EH (cell line): ENCODE measurements around the gene SSH3.

Source experiments
- DNase-seq: peaks from one replicate; pipeline ENCODE4 v3.0.0-alpha.2; 2015; ENCODE audit warnings: low read depth

Gene SSH3, protein sequence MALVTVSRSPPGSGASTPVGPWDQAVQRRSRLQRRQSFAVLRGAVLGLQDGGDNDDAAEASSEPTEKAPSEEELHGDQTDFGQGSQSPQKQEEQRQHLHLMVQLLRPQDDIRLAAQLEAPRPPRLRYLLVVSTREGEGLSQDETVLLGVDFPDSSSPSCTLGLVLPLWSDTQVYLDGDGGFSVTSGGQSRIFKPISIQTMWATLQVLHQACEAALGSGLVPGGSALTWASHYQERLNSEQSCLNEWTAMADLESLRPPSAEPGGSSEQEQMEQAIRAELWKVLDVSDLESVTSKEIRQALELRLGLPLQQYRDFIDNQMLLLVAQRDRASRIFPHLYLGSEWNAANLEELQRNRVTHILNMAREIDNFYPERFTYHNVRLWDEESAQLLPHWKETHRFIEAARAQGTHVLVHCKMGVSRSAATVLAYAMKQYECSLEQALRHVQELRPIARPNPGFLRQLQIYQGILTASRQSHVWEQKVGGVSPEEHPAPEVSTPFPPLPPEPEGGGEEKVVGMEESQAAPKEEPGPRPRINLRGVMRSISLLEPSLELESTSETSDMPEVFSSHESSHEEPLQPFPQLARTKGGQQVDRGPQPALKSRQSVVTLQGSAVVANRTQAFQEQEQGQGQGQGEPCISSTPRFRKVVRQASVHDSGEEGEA

DNA sequence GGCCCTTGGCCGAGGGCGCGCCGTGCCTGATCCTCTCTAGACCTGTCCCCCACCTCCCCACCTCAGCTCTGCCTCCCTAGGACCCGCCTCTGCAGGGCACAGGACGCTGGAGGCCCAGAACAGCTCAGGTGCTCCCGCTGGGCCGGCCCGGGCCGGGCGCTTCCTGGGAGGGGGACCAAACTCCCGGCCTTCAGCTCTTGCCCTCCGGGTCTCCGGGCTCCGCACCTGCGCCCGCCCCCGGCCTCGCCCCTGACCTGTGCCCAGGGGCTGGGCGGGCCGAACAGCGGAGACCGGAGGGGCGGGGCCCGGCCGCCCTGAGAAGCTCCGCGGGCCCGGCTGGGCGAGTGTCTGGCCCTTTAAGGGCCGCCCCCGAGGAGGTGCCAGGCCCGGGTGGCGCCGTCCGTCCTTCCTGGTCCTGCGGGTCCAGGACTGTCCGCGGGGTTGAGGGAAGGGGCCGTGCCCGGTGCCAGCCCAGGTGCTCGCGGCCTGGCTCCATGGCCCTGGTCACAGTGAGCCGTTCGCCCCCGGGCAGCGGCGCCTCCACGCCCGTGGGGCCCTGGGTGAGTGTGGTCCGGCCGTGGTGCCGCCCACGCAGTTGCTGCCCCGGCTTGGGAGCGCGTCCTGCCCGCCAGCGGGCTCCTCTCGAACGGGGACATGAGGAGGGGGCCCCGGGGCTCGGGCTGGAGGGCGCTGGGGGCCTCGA, at the start of gene SSH3:
SSH3 (plus strand) TSS at position 399 of the 703 bp plus-strand sequence; CDS start at position 495, 96 bp downstream.
- DNase-seq: peak; percentile 72

DNA sequence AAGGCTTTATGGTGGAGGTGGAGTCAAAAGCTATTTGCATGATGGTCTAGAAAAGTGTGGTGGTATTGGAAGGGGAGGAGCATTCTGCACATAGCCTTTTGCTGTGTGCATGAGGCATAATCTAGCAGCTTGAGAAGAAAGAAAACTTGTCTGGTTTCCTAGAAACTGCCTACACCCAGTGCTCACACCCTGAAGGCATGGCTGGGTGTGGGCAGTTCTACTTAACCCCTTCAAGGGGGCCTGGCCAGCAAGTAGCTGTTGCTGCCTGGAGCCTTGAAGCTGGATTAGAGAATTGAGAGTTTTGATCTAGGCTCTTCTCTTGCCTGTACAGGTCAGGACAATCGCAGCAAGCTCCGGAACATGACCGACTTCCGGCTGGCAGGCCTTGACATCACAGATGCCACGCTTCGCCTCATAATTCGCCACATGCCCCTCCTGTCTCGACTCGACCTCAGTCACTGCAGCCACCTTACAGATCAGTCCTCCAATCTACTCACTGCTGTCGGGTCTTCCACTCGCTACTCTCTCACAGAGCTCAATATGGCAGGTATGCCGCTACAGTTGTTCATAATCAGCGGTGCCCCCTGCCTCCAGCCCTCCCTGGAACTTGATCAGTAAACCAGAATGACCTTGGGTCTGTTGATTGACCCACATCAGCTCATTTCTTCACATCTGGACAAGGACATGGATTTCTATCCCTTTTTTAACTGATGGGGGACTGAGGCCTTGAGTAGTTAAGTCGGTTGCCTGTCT, 49.3 kb upstream of the SSH3 start:
- DNase-seq: no peak

DNA sequence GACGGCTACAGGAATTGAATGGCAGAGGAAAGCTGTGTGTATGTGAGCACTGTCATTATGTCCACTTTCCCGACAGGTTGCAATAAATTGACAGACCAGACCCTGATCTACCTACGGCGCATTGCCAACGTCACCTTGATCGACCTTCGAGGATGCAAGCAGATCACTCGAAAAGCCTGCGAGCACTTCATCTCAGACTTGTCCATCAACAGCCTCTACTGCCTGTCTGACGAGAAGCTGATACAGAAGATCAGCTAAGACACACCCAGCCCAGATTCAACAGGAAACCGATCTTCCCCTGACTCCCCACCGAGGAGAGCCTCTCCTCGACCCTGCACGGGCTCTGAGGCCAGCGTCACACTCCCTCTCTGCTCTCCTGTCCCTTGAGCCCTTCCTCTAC, 48.5 kb upstream of the SSH3 start:
- DNase-seq: no peak

DNA sequence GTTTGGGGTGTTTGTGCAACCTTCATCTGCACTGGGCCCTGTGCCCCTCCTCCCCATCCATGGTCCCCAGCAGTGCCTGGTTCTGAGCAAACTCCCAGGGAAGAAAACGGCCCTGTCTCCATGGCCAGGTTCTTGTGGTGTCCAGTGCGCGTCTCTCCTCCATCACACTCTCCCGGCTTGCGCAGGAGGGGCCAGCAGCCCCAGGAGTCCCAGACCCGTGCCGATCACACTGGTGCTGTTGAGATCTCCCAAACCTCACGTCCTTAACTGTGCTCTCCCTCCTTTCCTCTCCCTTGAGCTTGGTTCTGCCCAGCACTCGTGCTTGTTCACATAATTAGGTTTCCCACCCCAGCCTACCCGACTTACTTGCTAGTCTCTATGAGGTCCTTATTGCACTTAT, 48.0 kb upstream of the SSH3 start:
- DNase-seq: no peak

DNA sequence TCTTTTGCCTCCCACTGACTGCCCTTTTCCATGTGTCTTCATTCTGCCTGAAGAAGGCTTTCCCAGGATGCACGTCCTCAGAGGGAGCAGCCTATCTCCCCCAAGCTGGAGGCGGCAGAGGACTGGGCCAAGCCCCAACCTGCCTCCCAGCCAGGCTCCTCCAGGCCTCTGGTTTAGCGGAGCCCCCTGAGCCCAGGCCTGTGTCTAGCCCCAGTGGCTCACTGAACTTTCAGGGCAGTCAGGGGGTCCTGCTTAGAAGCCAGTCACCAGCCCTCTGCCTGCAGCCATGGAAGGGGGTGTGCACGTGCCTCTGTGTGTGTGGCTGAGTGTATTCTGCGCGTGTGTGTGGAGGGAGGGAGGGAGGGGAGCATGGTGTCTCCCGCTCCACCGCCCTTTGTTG, 47.5 kb upstream of the SSH3 start:
- DNase-seq: no peak

DNA sequence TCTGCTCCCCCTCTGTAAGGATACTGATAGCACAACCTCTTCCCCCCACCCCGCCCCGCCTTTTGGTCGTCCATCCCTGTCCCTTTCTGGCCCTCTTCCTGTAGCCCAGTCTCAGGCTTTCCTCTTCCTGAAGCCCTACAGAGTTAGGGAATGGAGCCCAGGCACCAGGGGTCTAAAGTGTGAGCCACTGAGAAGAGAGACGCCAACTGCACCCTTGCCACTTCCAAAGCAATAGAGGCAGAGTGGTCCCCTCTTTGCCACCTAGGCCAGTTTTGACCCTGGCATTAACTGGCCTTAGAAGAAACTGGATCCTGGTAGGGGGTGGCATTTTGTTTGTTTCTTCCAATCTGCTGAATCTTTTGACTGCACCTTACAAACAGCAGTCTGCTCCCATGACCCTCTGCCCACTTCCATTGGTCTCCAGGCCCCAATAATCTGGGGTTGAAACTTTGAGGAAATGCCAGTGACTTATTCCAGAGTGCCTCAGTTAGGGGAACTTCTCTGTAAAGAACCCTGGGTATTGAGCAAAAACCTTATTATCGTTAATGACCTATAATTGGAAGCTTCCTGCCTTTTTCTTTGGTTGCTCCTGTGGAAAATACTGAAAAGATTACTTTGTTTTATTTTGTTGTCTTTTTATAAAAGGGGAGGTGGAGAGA, 46.7 kb upstream of the SSH3 start:
- no peak for DNase-seq

DNA sequence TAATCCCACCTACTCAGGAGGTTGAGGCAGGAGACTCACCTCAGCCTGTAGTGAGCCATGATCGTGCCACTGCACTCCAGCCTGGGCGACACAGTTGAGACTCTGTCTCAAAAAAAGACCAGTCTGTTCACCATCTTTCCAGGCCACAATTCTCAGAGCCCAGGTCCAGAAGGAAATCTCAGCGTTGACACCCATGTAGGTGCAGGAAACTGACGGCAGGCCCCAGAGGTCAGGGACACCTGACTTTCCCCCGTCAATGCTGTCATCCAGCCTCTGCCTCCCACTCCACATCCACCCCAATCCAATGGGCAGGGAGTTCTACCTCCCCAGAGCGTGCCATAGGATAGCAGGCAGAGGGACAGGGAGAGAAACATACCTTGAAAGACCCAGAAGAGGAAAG, 42.9 kb upstream of the SSH3 start:
- no peak for DNase-seq

DNA sequence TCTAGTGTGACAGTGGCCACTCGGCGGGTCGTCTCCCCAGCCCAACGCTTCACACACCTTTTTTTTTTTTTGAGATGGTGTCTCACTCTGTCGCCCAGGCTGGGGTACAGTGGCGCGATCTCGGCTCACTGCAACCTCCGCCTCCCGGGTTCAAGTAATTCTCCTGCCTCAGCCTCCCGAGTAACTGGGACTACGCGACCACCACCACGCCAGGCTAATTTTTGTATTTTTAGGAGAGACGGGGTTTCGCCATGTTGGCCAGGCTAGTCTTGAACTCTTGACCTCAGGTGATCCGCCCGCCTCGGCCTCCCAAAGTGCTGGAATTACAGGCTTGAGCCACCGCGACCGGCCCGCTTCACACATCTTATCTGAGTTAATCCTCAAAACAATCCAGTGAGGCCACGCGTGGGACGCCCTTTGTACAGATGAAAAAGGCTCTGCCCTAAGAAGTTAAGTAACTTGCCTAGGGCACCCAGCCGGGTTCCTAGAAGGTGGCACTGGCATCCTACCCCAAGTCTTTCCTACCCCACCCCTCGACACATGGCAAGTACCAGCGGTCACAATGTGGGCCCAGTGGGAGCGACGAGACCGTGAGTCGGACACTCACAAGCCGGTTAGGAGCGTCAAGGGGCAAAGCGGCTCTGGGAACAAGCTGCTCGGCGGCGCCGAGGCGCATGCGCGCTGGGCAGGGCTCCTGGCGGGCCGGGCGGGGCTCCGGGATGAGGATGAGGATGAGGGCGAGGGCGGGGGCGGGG, 42.3 kb upstream of the SSH3 start:
- peak; percentile 72 for DNase-seq

DNA sequence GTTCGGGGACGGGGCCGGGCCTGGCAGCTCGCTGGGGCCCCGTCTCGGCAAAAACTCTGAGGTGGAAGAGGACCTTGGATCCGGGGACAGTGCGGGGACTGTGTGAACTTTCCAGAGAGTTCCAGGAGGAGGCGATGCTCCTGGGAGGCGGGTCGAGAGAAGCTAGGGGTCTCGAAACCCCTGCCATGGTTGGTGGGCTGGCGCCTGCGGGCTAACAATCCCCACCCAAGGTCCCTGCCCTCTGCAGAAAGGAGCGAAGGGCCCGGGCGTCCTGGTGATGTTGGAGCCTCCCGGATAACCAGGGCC, 41.7 kb upstream of the SSH3 start:
- DNase-seq: no peak

DNA sequence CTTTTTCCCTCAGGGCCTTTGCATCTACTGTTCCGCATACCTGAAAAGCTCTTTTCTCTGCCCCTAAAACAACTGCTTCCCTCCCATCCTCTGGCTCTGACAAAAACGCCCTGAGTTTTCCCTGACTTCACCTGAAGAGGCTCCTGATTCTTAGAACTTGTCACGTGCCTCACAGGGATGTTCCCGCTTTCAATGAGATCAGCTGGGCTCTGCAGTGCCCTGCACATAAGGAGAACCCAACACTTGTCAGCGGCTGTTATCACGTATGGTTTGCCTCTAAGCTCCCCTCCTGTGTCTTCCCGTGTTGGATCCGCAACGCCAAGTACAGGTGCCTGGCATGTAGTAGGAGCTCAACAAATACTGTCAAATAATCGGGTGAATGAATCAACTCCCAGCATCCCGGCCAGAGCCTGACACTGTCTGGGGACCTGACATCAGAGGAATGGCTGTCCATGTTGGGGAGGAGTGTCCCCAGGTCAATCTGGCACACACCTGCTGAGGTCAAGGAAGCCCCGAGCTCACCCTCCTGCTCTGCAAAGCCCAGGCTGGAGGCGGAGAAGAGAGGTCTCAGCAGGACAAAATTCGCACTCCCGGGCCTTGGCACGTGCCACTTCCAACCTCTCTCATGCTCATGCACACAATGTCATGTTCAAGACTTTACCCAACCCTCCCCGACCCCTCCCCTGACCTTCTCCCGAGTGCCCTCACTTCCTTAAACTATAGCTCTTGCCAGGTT, 41.2 kb upstream of the SSH3 start:
- DNase-seq: no peak

DNA sequence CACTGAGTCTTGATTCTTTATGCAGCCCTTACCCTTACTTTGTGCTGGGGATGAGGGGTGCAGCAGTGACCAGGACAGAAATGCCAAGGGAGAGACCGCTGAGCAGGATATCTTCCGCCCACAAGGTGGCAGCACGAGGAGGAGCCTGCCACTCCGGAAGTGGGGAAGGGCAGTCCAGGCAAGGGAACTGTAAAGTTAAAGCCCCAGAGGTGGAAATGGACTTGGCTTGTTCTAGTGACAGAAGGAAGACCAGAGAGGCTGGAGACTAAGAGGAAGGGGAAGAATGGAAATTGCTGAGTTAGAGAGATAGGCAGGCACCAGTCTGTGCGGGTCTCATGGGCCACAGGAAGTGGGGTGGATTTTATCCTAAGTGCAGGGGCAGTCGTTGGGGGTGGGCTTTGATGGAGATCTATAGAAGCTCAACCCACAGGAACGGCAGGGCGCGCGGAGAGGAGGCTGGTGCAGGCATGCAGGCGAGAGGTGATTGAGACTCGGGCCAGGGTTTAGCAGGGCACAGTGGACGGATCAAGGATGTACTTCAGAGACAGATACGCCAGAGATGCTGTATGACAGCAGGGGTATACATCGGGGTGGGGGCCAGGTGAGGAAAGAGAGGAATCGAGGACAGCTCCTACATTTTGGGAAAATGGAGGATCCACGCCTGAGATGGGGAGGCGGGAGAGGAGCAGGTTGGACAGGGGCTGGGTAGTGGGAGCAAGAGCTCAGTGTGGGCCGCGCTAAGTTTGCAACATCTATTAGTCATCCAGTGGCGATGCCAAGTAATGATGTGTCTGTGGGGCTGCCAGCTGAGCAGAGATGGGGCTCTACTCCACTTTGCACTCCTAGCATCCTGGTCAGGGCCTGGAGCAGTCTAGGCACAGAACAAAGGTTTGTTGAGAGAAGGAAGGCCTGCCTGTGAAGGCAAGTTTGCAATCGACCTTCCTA, 40.3 kb upstream of the SSH3 start:
- peak; percentile 85 for DNase-seq

DNA sequence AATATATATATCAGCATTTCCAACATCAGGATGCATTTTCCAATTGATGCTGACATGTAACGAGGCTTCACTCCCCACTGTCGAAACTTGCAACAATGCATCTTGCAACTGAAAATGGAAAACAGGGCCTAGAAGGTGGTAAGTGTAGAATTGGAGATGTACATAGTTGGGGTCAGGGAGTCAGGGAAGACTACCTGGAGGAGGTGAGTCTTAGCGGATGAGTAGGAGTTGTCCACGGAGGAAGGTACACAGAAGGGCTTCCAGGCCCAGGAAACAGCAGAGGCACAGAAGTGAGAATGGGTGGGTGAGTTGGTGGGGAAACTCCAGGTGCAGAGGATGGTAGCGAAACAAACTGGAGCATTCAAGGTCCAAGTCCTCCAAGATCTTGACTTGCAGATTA, 39.1 kb upstream of the SSH3 start:
- no peak for DNase-seq

DNA sequence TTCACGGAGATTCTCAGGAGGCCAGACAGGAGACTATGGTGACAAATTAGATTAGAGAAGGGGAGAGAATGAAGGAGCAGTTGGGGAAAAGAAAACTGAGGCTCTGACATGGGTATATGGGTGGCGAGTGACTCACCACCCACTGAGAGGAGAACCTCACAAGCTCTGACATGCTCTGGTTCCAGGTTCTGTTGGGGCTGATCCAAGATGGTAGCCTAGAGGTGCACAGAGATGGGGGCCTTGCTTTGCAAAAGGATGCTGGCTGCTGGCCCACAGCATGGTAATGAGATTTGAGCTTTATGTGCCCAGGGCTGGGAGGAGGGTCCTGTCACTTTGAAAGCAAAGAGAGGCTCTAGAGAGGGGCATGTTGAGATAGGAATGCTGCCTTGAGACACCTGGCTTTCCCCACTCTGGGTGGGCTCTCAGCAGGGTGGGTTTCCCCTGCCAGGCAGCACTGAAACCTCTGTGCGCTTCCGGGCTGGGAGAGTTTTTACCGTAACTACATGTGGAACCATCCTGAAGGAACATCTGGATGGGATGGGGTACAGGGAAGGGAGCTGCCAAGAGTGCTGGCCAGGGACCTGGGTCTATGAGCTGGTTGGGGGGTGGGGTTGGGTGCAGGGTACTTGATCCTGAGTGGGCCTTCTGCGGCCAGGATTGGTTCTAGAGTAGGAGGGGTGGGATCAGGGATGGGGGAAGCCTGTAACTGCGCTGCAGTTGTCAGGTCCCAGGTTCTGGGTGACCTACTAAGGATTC, 38.3 kb upstream of the SSH3 start:
- no peak for DNase-seq

DNA sequence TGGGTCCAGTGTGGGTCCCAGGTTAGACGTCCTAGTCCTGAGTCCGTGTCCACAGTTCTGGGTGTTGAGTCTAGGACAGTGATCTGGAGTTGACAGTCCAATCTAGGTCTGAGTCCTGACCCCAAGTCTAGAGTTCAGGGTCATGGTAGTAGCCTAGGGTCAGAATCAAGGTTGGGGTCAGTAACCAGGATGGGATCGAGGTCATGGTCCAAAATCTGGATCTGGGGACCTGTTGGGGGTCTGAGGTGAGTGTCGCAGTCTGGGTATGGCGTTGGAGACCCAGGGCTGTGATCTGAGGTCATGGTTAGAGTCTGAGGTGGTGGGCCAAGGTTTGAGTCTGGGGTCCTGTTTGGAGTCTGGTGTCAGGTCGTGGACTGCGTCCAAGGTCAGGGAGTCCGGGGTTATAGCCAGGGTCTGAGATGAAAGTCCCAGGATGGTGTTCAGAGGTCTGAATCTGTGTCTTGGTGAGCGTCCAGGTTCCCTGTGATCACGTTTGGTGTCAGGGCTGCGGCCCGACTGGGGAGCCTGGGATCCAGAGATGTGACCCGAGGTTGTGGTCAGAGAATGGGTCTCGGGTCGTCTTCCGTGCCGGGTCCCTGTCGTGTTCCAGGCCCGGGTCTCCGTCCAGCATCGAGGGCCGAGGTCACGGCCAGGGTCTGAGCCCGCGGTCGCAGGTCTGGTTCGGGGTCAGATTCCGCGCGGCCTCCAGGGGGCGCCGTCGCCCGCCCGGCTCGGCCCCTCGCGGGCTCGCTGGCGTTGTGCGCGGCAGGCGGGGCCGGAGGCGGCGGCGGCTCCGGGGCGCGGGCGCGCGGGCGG, 37.5 kb upstream of the SSH3 start:
- peak; percentile 65 for DNase-seq

DNA sequence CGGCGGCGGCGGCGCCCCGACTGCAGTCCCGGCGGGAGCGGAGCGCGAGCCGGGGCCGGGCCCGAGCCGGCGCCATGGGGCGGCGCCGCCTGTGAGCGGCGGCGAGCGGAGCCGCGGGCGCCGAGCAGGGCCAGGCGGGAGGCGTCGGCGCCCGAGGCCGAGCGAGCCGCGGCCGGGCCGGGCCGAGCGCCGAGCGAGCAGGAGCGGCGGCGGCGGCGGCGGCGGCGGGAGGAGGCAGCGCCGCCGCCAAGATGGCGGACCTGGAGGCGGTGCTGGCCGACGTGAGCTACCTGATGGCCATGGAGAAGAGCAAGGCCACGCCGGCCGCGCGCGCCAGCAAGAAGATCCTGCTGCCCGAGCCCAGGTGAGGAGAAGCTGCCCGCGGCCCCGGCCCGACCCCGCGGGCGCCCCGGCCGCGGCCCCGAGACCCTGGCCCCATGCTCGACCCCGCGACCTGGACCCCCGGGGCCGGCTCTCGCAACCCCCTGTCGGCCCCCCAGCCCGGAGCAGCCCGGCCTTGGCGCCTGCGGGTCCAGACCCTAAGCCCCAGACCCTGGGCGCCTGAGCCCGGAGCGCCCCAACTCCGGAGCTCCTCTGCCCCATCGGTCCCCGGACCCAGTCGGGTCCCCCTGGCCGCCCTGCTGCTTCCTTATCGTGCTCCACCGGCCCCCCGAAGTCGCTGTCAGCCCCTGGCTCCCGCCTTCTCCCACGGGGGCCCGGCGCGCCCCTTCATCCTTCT, 36.7 kb upstream of the SSH3 start, which contains the start of gene GRK2:
GRK2 (plus strand) TSS at position 25 of the 739 bp plus-strand sequence; CDS start at position 252, 227 bp downstream.
- DNase-seq: peak; percentile 61

DNA sequence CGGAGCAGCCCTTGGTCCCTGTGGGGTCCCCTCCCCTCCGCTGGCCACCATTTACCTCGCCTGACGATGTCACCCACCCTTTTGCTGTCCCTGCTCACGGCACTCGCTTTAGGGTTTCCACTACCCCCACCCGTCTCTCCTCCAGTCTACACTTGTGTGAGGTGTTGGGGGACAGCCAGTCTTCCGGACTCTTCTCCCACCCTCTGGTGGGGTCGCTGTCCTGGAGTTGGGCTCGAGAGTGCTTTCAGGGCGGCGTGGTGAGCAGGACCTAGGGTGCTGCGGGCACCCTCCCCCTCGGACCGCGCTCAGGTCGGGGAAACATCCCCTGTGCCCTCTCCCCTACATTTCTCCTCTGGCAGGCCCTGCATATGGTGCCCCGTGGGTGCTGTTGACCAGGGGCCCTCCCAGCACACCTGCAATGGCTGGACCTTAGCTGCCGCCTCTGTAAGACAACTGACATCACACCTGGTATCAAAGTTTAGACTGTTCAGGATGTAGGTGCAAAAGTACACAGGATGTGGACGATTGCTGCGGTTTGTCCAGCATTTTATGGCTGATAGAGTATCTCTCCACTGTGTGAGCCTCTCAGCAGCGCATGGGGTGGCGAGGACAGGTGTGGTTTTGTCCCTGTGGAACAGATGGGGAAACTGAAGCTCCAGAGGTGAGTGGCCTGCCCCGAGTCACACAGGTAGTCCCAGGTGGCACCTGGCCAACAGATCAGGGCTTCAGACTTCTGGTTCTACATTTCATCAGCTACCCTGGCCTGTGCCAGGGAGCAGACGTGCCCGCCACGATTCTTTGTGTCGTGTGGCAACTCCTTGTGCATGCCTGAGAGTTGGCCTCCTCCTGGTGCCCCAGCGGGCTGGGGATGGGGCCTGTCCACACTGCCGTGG, 35.9 kb upstream of the SSH3 start:
- no peak for DNase-seq
